Measurements from ENCODE around the gene IRF8.
"Not testable (repeated sequence)": the region's sequence is repeated elsewhere in the genome, so short reads cannot be mapped to it uniquely, and the experiment has no call there.

IRF8 gene

DNA sequence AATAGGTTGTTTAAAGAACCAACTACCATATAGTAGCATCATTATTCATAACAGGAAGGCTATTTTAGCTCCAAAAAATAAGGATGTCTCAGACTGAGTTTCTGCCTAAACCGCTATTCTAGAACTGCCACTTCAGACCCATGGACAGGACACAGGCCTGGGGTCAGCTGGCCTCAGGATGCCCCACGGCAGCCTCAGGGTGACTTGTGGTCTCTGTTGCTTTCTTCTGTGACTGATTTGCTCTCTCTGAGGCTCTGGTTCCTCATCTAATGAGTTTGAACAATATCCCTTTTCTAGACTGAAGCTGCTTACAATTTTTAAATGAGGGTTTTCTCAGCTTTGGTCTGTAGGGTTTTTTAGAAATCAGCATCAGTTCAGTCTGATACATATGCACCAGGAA is 31.8 kb upstream of the IRF8 start:
- no peak for DNase-seq (ENCODE audit: low read depth in 3 of 3)

DNA sequence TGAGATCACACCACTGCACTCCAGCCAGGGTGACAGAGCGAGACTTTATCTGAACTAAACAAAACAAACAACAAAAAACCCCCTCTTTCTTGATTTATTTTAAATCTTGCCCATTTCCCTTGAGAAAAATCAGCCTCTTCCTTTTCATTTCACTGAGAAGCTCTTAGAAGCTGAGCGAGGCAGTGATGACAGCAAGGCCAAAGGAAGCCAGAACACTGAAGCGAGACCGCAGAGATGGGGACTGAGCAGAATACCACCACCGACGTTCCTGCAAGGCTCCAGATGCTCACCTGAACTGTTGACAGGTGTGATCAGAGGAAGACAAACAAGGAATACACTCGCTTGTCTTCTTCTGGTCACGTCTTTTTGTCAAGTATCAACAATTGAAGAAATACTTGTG is 30.5 kb upstream of the IRF8 start:
- no peak for DNase-seq (ENCODE audit: low read depth in 3 of 3)

DNA sequence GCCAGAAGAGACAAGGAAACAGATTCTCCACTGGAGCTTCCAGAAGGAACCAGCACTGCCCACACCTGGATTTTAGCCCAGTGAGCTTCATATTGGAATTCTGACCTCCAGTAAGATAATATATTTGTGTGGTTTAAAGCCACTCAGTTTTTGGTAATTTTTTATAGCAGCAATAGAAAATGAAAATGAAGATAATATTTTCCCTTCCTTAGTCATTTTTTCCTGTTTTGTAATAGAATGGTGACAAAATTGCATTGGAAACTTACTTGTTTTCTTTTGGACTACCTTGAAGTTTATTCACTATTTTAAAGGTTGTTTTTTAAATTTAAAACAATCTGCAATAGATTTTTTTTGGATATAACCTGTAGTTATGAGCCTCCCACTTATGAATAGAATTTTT is 29.8 kb upstream of the IRF8 start:
- no peak for DNase-seq (ENCODE audit: low read depth in 3 of 3)

DNA sequence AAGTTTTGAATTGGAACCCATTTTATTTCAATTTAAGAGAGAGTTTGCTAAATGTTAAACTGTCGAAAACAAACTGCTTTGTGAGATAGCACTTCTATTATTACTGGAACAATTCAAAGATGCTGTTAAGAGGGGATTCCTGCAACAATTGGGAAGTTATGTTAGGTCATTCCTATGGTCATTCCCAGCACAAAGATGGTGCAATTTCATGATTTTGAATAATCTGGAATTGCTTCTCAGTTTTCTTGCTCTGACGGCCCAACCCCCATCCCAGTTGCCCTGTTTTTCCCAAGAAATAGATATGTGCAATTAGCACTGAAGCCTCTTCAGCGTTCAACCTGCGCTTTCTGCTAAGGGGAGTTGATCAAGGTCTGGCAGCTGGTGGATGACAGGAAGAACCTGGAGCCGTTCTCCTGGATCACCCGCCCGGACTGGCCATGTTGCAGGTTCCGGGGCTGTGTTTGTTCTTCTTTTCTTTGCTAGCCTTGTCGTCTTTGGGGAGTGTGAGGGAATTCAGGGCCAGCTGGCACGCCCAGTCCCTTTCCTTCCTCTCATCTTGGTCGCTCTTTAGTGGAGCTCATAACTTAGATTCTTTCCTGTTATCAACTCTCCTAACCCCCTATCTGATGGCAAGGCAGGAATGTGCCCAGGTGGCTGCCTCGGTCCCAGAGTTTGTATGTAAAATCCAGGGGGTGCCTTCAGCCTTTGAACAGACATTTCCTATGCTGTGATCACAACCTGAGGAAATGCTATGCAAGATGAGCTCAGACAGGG is 29.0 kb upstream of the IRF8 start:
- no peak for DNase-seq (ENCODE audit: low read depth in 3 of 3)

DNA sequence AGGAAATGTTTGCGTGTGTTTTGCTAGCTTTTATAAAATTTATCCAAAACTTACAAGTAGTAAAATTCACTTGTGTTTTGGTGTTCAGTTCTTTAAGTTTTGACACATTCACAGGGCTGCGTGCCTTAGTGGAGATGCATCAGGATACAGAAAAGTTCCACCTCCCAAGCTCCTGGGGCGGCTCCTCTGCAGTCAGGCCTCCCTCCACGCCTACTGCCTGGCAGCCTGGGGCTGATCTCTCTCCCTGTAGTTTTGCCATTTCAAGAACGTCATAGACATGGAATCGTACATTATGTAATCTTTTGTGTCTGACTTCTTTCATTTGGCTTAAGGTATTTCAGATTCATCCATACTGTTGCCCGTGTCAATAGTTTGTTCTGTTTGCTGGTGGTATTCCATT is 27.2 kb upstream of the IRF8 start:
- DNase-seq (ENCODE audit: low read depth in 3 of 3): no peak

DNA sequence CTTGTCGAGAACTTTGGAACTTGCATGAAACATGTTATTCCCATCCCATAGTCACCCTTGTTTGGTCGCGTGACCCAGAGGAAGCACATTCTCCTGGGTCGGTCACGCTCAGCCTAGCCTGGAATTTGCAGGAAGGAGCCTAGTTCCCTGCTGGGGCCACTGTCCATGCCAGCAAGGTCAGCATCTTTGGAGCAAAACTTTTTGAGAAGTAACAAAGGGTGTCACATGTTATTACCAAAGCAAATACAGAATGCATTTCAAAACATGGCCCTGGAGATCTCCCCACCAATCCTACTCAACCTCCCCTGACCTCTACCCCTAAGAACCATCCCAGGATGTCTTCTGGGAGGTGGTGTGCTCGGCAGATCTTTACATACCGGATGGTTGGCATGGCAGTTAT is 26.2 kb upstream of the IRF8 start:
- DNase-seq (ENCODE audit: low read depth in 3 of 3): no peak

DNA sequence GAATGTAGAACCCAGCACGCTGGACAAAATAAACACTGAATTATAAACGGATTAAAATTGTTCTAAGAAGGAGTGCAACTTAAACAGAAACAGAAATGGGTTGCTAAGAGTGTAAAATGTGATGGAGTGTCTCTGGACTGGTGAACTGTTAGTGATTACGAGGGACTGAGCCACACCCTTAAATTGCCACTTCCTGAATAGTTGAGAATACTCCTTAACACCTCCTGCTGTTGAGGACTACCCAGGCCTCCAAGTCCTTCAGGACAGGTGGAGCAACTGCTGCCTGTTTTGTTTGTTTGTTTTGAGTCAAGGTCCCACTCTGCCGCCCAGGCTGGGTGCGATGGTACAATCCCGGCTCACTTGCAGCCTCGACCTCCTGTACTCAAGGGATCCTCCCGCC is 25.8 kb upstream of the IRF8 start:
- DNase-seq (ENCODE audit: low read depth in 3 of 3): no peak

DNA sequence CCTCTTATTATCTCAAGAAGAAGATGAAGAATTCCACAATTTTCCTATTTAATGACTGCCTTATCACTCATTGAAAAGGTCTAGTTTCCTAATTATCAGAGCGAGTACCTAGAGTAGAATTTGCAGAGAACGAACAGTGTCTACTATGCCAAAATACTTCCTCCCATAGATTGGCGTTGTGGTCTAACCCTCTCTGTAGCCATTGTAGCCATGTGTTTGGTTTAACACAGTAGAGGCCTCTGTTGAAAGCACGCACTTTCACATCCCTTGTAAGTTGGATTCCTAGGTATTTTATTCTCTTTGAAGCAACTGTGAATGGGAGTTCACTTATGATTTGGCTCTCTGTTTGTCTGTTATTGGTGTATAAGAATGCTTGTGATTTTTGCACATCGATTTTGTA is 24.9 kb upstream of the IRF8 start:
- not testable (repeated sequence) for DNase-seq (ENCODE audit: low read depth in 3 of 3)

DNA sequence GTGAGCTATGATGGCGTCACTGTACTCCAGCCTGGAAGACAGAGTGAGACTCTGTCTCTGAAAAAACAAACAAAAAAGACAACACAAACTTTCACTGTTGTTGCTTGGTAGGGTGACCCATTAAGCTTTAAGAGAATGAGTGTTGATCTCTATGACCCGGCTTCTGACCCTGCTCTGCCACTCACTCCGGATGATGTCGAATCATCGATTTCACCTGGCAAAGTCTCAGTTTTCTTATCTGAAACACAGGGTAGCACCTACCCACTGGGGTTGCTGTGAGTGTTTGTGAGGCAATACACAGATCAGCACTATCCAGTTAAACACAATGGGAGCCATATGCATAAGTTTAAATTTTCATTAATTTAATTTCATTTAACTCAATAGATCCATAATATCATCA is 20.6 kb upstream of the IRF8 start:
- DNase-seq (ENCODE audit: low read depth in 3 of 3): no peak

DNA sequence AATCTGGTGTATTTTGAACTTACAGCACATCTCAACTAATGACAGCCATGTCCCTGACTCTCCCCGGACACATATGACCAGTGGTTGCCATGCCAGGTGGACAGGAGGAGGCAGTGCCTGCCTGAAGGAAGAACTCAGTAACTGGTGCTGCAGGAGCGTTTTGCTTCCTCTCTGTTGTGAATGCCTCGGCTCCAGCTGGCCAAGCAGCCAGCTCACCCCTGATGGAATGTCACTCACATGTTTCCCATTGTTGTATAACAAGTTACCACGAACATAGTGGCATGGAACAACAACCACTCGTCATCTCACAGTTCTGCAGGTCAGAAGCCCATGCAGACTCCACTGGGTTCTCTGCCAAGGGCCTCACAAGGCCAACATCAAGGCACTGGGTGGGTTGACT is 20.1 kb upstream of the IRF8 start:
- DNase-seq (ENCODE audit: low read depth in 3 of 3): no peak

DNA sequence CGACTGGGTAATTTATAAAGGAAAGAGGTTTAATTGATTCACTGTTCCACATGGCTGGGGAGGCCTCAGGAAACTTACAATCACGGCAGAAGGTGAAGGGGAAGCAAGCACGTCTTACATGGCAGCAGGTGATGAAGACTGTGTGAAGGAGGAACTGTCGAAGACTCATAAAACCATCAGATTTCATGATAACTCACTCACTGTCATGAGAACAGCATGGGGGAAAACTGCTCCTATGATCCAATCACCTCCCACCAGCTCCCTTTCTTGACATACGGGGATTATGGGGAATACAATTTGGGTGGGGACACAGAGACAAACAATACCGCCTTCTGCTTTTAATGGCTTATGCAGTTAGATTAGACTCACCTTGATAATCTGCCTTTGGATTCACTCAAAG is 19.4 kb upstream of the IRF8 start:
- DNase-seq (ENCODE audit: low read depth in 3 of 3): no peak

DNA sequence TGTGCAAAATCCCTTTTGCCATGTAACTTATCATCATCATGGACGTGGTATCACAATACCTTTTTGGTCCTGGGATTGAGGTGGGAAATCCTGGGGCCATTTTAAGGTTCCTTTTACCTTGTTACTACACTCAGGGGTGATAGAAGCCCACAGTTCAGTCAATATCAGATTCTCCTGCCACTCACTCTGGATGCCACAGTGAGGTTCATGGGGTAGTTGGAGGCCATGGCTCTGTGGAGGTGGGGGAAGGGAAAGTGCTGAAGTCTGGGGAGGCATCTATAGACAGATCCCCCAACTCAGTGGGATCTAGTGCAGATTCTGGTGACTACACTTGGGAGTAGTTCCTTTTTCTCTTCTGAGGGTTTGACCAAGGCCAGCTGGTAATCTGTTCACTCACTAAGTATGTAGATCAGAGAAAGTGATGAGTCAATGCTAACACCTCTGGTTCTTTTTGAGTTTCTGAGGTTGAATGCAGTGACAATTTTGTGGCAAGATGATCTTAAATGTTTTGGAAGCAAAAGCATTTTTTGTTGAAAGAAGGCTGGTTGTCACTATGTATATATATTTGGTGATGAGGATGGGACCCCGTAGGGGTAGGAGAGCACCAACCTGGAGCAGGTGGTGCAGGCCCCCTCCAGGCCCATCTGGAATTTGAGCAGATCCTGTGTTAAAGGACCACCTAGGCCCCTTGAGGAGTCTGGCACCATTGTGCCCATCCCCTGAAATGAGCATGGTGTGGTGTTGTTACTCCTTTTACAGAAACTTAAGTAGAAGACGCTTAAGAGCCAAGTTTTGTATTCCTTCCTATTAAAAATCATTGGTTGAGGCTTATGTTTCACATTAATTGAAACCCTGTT is 18.8 kb upstream of the IRF8 start:
- DNase-seq (ENCODE audit: low read depth in 3 of 3): no peak

DNA sequence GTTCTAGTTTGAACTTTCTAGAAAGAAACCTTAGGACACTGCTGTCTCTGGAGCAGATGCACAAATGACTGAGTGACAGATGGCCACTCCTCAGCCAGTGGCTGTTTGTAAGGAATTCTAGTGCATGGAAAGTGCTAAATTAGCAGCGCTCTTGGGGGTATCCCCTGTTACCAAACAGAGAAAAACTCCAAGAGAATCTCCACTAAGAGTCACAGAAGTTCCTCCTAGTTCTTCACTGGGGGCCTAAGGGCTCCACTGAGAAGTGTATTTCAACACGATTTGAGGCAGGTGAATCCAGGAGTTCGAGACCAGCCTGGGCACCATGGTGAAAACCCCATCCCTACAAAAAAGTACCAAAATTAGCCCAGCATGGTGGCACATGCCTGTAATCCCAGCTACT is 18.1 kb upstream of the IRF8 start:
- DNase-seq (ENCODE audit: low read depth in 3 of 3): no peak

DNA sequence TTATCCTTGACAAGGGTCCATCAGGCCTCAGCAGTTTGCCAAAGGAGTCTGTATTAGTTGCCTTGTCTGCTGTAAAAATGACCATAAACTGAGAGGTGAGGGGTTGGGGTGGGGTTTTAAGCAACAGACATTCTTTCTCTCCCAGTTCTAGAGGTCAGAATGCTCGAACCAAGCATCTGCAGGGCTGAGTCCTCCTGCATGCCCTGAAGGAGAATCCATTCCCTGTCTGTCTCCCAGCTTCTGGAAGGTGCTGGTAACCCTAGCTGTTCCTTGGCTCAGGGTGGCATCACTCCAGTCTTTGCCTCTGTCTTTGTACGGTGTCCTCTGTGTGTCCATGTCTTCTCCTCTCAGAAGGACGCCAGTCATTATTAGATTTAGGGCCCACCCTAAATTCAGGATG is 17.5 kb upstream of the IRF8 start:
- no peak for DNase-seq (ENCODE audit: low read depth in 3 of 3)

DNA sequence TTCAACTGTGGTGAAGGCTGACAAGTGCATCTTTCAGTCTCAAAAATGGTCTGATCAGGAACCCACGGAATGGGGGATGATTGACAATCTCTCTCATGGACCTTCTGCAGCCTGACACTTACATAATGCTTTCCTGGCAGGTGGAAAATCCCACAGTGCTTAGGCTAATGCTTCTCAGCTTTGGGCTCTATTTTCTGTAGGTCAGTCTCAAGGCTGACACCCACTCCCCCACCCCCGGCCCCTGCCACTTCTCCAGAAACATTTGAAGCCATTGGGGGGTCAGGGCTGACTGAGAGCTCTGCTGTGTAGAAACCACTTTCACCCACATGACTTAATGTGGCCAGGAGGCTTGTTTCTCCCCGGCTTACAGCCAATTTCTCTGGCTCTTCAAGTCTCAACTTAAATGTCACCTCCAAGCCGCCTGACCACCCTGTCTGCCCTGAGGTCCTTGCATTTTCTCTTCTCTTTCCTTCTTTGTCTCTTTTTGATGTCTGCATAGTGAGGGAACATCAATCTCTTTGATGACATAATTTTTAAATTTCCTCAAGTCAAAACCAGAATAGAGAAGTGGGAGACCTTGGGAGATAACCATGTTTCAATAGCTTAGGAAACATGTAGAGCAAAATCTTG is 16.7 kb upstream of the IRF8 start:
- no peak for DNase-seq (ENCODE audit: low read depth in 3 of 3)

DNA sequence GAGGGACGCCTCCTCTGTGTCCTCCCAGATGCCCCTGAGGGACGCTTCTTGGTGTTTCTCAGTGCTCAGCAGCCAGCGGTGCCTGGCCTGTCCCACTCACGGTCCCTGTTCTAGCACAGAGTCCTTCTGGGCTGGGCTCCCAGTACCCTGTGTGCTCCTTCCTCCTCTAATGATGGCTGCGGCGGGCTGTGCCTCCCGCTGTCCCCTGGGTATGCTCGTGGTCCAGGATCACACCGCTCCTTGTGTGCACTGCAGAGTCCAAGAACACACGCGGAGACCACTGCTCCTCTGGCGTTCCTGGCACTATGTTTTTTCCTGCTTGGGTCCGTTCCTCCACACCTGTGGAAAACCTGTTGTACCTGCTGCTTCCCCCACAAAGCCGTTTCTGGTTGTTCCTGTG is 15.1 kb upstream of the IRF8 start:
- DNase-seq (ENCODE audit: low read depth in 3 of 3): no peak

DNA sequence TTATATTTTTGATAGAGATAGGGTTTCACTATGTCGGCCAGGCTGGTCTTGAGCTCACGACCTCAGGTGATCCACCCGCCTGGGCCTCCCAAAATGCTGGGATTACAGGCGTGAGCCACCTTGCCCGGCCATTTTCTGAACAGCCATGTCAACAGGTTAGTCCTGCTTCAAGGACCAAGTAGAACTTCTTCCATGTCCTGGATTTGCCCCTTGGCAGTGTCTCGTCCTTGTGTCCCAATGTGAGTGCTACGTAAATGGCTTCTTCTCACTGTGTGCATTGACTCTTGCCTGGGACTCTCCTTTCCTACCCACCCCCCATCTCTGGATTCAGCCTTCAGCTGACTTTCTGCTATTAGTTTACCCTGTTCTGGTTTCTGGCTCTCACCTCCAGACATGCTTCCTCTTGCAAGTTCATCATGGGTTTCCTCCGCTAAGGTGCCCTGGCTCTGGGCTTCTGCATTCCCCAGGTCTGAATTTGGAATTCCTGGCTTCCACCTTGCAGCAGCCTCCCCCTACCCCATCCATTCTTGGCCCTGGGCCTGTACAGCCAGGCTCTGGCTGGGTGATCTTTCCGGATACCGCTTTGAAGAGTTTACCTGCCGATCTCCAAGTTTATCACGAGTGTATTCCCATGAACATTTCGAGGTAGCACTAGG is 14.0 kb upstream of the IRF8 start:
- DNase-seq (ENCODE audit: low read depth in 3 of 3): no peak

DNA sequence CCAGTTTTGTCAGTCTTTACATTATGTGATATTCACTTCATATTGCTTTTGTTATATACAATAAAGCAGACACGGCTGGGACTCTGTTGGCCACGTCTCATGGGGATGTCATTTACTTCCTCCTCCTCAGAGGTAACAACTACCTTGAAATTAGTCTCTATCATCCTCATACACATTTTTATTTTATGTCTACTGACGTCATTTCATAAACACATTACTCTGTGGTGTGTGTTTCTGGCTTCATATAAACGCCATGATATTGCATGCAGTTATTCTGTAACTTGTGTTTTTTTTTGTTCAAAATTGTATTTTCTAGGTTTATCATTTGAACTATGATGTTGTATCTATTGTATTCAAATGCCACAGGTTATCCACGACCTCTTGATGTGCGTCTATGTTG is 13.4 kb upstream of the IRF8 start:
- no peak for DNase-seq (ENCODE audit: low read depth in 3 of 3)

DNA sequence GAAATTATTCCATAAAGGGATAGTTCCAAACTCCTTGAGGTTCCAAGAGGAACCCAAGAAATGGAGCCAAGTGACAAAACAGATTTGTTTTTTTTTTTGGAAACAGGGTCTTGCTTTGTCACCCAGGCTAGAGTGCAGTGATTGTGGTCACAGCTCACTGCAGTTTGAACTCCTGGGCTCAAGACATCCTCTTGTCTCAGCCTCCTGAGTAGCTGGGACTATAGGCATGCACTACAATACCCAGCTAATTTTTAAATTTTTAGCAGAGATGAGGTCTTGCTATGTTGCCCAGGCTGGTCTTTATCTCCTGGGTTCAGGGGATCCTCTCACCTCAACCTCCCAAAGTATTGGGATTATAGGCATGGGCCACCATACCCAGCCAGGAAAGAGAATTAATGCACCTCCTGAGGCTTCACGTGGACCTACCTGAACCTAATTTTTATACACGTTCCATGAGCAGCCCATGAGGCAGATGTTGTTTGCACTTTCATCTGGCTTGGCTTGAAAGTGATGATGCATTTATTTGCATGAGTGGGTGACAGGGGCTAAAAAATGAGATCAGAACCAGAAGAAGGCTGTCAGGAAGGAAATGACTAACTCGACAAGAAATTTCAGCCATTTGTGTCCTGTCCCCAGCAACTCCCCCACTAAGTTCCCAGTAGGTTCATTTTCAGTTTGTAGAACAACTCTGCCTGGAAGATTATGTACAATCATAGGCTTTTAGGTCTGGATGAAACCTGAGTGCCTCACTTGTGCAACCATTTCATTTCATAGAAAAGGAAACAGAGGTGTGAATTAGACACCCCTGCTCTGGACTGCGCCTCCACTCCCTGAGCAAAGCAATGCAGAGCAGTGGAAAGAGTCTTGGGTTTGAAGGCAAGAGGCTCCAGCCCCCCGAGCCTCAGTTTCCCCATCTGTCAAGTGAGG is 10.3 kb upstream of the IRF8 start:
- DNase-seq (ENCODE audit: low read depth in 3 of 3): peak in 1 of 3 donors; percentile 27

DNA sequence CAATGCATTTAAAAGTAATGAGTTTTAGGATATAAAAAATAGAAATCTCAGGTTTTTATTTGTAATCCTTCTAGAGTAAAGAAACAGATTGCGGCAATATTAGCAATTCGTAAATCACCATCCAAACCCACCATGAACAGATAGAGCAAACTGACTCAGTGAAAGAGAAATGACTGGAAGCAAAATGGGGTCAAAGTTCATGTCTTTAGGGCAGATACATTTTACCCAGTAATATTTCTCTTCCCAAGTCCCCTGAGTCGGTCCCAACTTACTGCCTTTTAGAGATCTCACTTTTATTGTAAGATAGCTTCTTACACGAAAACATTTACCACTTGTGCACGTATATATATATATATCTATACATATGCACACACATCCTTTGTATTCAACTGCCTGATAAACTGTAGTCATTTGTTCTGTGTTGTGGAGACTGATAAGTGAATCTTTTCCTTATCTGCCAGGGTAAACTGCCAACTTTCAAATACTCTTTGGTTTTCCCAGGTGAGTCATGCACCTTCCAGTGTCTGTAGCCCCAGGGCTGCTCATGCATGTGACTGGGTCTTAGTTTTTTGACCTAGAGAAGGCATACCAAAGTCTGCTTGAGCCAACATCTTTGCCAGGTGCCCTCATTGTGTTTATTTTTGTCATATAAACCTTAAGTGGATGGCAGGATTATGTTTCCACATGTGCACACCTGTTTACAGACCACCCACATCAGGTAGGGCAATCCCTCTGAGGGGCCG is 7.8 kb upstream of the IRF8 start:
- DNase-seq (ENCODE audit: low read depth in 3 of 3): no peak

DNA sequence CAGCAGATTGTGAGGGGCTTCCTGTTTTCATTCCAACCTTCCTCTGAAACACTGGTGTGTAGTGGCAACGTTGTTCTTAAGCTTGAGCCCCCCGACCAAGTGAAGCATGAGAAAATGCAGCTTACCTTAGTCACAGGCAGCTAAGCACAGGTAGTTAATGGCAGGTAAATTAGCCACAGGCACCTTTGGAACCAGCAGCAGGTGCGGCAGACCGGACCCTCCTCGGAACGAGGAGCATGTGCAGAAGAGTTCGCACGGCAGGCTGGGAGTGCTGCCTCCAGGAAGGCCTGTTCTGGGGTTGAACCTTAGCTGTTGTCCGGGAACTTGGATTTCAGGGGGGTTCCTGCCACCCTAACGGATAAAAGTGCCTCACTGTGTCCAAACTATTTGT is 7.2 kb upstream of the IRF8 start:
- no peak for DNase-seq (ENCODE audit: low read depth in 3 of 3)
